HEK293 (cell line): ENCODE data around the gene KIAA0753.

Source experiments
- CTCF ChIA-PET: fragments of 350-600 bp; formaldehyde crosslinking; extraction: SDS; loops from one replicate; lab custom pipeline; 2021; ENCODE audit warnings: antibody characterized with exemption; lab: Yijun Ruan, JAX
- POLR2A ChIA-PET: fragments of 300-600 bp; formaldehyde crosslinking; extraction: SDS; loops from one replicate; lab custom pipeline; 2020; ENCODE audit warnings: antibody characterized with exemption, inconsistent platforms; lab: Yijun Ruan, JAX
- H3K27ac ChIP-seq: fragments of 200-500 bp; sonication (Bioruptor generic); 2 replicates; pipeline ENCODE4 v1.5.1; 2014; ENCODE audit warnings: low read depth, low read length, control low read depth, inconsistent platforms; ENCODE audit errors: extremely low read depth
- H3K36me3 ChIP-seq, 2 experiments: fragments of 200-500 bp in 1 of 2; sonication (Bioruptor generic) in 1 of 2; 1 replicate in 1 of 2; 2 replicates in 1 of 2; pipeline ENCODE4 v1.5.1; 2014 to 2017; ENCODE audit warnings: inconsistent platforms in 2 of 2, low read length in 2 of 2; ENCODE audit not compliant: control insufficient read depth in 2 of 2, insufficient read depth in 1 of 2
- H3K4me1 ChIP-seq: fragments of 200-500 bp; sonication (Bioruptor generic); 2 replicates; pipeline ENCODE4 v1.5.1; 2014; ENCODE audit warnings: mild to moderate bottlenecking, low read length, inconsistent platforms; ENCODE audit not compliant: control insufficient read depth, insufficient read depth
- H3K4me3 ChIP-seq: 2 replicates; pipeline ENCODE4 v1.5.1; 2011; ENCODE audit warnings: low read depth, mild to moderate bottlenecking, control low read depth, low read length, moderate library complexity
- H3K9me3 ChIP-seq: fragments of 200-500 bp; sonication (Bioruptor generic); 2 replicates; pipeline ENCODE4 v1.5.1; 2014; ENCODE audit warnings: low read depth, low read length, inconsistent platforms; ENCODE audit not compliant: control insufficient read depth, insufficient read depth
- KLF9 ChIP-seq: fragments of 450-650 bp; formaldehyde crosslinking; IDR thresholded peaks from 2 replicates; pipeline ENCODE4 v1.5.1; 2016; ENCODE audit warnings: missing biosample characterization, missing genetic modification characterization, low read depth
- TRIM28 ChIP-seq: IDR thresholded peaks from 2 replicates; pipeline ENCODE4 v1.6.1; 2011; ENCODE audit warnings: low read length, control low read depth, borderline replicate concordance
- YY1 ChIP-seq: fragments of 450-650 bp; formaldehyde crosslinking; IDR thresholded peaks from 2 replicates; pipeline ENCODE4 v1.5.1; 2018; ENCODE audit warnings: missing biosample characterization, missing genetic modification characterization
- ZEB2 ChIP-seq: fragments of 450-650 bp; formaldehyde crosslinking; IDR thresholded peaks from 2 replicates; pipeline ENCODE4 v1.5.1; 2016; ENCODE audit warnings: missing biosample characterization, missing genetic modification characterization
- ZNF112 ChIP-seq: fragments of 450-650 bp; formaldehyde crosslinking; IDR thresholded peaks from 2 replicates; pipeline ENCODE4 v1.5.0; 2017; ENCODE audit warnings: missing biosample characterization, missing genetic modification characterization
- ZNF114 ChIP-seq: fragments of 450-650 bp; formaldehyde crosslinking; IDR thresholded peaks from 2 replicates; pipeline ENCODE4 v1.5.0; 2017; ENCODE audit warnings: missing biosample characterization, missing genetic modification characterization
- ZNF155 ChIP-seq: fragments of 450-650 bp; formaldehyde crosslinking; IDR thresholded peaks from 2 replicates; pipeline ENCODE4 v1.5.1; 2016; ENCODE audit warnings: missing biosample characterization, missing genetic modification characterization
- ZNF324 ChIP-seq: fragments of 450-650 bp; formaldehyde crosslinking; IDR thresholded peaks from 2 replicates; pipeline ENCODE4 v1.5.1; 2016; ENCODE audit warnings: missing biosample characterization, missing genetic modification characterization
- ZNF391 ChIP-seq: fragments of 450-650 bp; formaldehyde crosslinking; IDR thresholded peaks from 2 replicates; pipeline ENCODE4 v1.5.1; 2016; ENCODE audit warnings: low read depth, missing biosample characterization, missing genetic modification characterization, borderline replicate concordance
- ZNF48 ChIP-seq: fragments of 450-650 bp; formaldehyde crosslinking; IDR thresholded peaks from 2 replicates; pipeline ENCODE4 v1.5.1; 2016; ENCODE audit warnings: missing biosample characterization, missing genetic modification characterization
- ZNF521 ChIP-seq: fragments of 450-650 bp; formaldehyde crosslinking; IDR thresholded peaks from 2 replicates; pipeline ENCODE4 v1.5.1; 2017; ENCODE audit warnings: missing biosample characterization, mild to moderate bottlenecking, missing genetic modification characterization
- ZNF555 ChIP-seq: fragments of 450-650 bp; formaldehyde crosslinking; conservative IDR thresholded peaks from 2 replicates; pipeline ENCODE4 v1.5.1; 2017; ENCODE audit warnings: missing biosample characterization, mild to moderate bottlenecking, missing genetic modification characterization, inconsistent platforms
- ZNF610 ChIP-seq: fragments of 450-650 bp; formaldehyde crosslinking; IDR thresholded peaks from 2 replicates; pipeline ENCODE4 v1.5.1; 2016; ENCODE audit warnings: missing biosample characterization, missing genetic modification characterization, borderline replicate concordance
- ZNF654 ChIP-seq: fragments of 450-650 bp; formaldehyde crosslinking; IDR thresholded peaks from 2 replicates; pipeline ENCODE4 v1.5.1; 2016; ENCODE audit warnings: low read depth, missing biosample characterization, missing genetic modification characterization
- ZNF664 ChIP-seq: fragments of 450-650 bp; formaldehyde crosslinking; IDR thresholded peaks from 2 replicates; pipeline ENCODE4 v1.5.1; 2016; ENCODE audit warnings: missing biosample characterization, missing genetic modification characterization
- ZXDB ChIP-seq: fragments of 450-650 bp; formaldehyde crosslinking; IDR thresholded peaks from 2 replicates; pipeline ENCODE4 v1.5.1; 2016; ENCODE audit warnings: missing biosample characterization, missing genetic modification characterization
- TF ChIP-seq, protein P1 (sequence below): fragments of 450-650 bp; formaldehyde crosslinking; IDR thresholded peaks from 2 replicates; pipeline ENCODE4 v1.5.1; 2016; ENCODE audit warnings: missing biosample characterization, missing genetic modification characterization
- TF ChIP-seq, protein P2 (sequence below): fragments of 450-650 bp; formaldehyde crosslinking; IDR thresholded peaks from 2 replicates; pipeline ENCODE4 v1.5.1; 2016; ENCODE audit warnings: missing biosample characterization, missing genetic modification characterization
- TF ChIP-seq, protein P3 (sequence below): fragments of 450-650 bp; formaldehyde crosslinking; IDR thresholded peaks from 2 replicates; pipeline ENCODE4 v1.5.1; 2016; ENCODE audit warnings: missing biosample characterization, missing genetic modification characterization
- TF ChIP-seq, protein P4 (sequence below): fragments of 450-650 bp; formaldehyde crosslinking; IDR thresholded peaks from 2 replicates; pipeline ENCODE4 v1.5.1; 2016; ENCODE audit warnings: missing biosample characterization, missing genetic modification characterization
- TF ChIP-seq, protein P5 (sequence below): fragments of 450-650 bp; formaldehyde crosslinking; IDR thresholded peaks from 2 replicates; pipeline ENCODE4 v1.5.1; 2016; ENCODE audit warnings: missing biosample characterization, missing genetic modification characterization
- TF ChIP-seq, protein P6 (sequence below): fragments of 450-650 bp; formaldehyde crosslinking; IDR thresholded peaks from 2 replicates; pipeline ENCODE4 v1.5.1; 2016; ENCODE audit warnings: missing biosample characterization, missing genetic modification characterization, low read depth
- TF ChIP-seq, protein P7 (sequence below): fragments of 450-650 bp; formaldehyde crosslinking; IDR thresholded peaks from 2 replicates; pipeline ENCODE4 v1.5.1; 2017; ENCODE audit warnings: missing biosample characterization, missing genetic modification characterization

Gene KIAA0753

DNA sequence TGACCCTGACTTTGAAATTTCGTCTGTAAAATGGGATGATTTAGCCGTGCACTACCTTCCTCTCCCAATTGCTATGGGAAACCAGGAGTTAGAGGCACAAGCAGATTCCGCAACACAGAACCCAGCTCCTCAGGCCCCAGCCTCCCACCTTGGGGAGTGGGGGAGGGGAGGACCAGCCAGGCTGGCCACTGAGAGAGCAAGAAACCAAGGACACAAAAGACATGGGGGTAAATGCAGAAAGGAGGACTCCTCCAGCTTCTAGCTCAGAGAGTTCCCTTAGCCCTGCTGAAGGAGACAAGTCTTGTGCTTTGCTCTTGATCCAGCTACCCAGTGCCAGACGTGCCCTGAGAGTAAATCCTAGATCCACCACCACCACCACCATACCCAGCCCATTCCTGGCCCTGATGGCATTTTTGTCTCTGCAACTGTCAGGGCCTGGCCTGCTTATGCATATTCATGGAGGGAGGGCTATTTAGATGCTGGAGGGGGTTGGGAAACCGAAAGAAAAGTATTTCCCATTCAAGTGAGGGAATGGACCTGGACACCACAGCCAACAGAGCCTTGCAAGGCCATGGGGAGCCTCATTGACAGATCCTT lies 110.1 kb downstream of the KIAA0753 start:
- POLR2A ChIA-PET: no interaction called here
- Histone ChIP-seq H3K9me3 (no peaks in the 10 kb centered on the region), H3K36me3 (no peaks in the 10 kb centered on the region), H3K4me3 (no peak overlapping the region), H3K4me1 (no peaks in the 10 kb centered on the region), H3K27ac (no peak overlapping the region)
- CTCF ChIA-PET: no interaction called here
- no peak for TF ChIP-seq ZXDB (tag by site-specific recombination)
- TF ChIP-seq ZNF391: no peak
- TF ChIP-seq, protein P1, sequence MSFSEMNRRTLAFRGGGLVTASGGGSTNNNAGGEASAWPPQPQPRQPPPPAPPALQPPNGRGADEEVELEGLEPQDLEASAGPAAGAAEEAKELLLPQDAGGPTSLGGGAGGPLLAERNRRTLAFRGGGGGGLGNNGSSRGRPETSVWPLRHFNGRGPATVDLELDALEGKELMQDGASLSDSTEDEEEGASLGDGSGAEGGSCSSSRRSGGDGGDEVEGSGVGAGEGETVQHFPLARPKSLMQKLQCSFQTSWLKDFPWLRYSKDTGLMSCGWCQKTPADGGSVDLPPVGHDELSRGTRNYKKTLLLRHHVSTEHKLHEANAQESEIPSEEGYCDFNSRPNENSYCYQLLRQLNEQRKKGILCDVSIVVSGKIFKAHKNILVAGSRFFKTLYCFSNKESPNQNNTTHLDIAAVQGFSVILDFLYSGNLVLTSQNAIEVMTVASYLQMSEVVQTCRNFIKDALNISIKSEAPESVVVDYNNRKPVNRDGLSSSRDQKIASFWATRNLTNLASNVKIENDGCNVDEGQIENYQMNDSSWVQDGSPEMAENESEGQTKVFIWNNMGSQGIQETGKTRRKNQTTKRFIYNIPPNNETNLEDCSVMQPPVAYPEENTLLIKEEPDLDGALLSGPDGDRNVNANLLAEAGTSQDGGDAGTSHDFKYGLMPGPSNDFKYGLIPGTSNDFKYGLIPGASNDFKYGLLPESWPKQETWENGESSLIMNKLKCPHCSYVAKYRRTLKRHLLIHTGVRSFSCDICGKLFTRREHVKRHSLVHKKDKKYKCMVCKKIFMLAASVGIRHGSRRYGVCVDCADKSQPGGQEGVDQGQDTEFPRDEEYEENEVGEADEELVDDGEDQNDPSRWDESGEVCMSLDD (tag by site-specific recombination): no peak
- no peak for TF ChIP-seq ZNF521
- no peak for TF ChIP-seq ZNF112 (tag by site-specific recombination)
- TF ChIP-seq ZNF664 (tag by site-specific recombination): no peak
- no peak for TF ChIP-seq ZNF555 (tag by site-specific recombination)
- TF ChIP-seq ZNF114: no peak
- TF ChIP-seq ZNF48: no peak
- TF ChIP-seq, protein P2, sequence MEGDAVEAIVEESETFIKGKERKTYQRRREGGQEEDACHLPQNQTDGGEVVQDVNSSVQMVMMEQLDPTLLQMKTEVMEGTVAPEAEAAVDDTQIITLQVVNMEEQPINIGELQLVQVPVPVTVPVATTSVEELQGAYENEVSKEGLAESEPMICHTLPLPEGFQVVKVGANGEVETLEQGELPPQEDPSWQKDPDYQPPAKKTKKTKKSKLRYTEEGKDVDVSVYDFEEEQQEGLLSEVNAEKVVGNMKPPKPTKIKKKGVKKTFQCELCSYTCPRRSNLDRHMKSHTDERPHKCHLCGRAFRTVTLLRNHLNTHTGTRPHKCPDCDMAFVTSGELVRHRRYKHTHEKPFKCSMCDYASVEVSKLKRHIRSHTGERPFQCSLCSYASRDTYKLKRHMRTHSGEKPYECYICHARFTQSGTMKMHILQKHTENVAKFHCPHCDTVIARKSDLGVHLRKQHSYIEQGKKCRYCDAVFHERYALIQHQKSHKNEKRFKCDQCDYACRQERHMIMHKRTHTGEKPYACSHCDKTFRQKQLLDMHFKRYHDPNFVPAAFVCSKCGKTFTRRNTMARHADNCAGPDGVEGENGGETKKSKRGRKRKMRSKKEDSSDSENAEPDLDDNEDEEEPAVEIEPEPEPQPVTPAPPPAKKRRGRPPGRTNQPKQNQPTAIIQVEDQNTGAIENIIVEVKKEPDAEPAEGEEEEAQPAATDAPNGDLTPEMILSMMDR: no peak
- TF ChIP-seq YY1 (tag by site-specific recombination): no peak
- no peak for TF ChIP-seq KLF9 (tag by site-specific recombination)
- no peak for TF ChIP-seq TRIM28
- TF ChIP-seq ZNF155 (tag by site-specific recombination): no peak

DNA sequence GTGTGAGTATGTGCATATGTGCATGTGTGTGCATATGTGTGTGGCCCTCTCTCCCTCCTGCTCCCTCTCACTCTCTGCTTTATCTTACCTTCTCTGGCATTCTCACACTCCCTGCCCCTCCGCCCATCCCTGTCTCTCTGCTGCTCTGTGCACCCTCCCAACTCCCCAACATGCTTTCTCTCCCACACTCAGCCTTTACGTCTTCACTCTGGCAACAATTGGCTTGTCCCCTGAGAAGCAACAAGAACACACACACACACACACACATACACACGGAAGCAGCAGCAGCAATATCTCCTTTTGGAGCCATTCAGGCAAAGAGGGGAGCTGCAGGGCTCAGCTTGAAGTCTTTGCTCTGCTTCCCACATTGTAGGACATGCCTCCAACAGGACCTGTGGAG lies 112.0 kb downstream of the KIAA0753 start:
- Histone ChIP-seq H3K36me3 (no peaks in the 10 kb centered on the region), H3K4me3 (no peak overlapping the region), H3K4me1 (no peaks in the 10 kb centered on the region), H3K9me3 (no peaks in the 10 kb centered on the region), H3K27ac (no peak overlapping the region)
- ChIA-PET POLR2A (no interaction called here), CTCF (interaction anchor here (0.6 kb wide), 1 partner anchor 1777 kb away, joined by 4 read pairs; no protein-coding TSS in a partner anchor)
- TF ChIP-seq, protein P3, sequence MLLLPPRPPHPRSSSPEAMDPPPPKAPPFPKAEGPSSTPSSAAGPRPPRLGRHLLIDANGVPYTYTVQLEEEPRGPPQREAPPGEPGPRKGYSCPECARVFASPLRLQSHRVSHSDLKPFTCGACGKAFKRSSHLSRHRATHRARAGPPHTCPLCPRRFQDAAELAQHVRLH: no peak
- TF ChIP-seq, protein P4, sequence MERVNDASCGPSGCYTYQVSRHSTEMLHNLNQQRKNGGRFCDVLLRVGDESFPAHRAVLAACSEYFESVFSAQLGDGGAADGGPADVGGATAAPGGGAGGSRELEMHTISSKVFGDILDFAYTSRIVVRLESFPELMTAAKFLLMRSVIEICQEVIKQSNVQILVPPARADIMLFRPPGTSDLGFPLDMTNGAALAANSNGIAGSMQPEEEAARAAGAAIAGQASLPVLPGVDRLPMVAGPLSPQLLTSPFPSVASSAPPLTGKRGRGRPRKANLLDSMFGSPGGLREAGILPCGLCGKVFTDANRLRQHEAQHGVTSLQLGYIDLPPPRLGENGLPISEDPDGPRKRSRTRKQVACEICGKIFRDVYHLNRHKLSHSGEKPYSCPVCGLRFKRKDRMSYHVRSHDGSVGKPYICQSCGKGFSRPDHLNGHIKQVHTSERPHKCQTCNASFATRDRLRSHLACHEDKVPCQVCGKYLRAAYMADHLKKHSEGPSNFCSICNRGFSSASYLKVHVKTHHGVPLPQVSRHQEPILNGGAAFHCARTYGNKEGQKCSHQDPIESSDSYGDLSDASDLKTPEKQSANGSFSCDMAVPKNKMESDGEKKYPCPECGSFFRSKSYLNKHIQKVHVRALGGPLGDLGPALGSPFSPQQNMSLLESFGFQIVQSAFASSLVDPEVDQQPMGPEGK (tag by site-specific recombination): no peak
- TF ChIP-seq ZNF654 (no peak), ZNF610 (tag by site-specific recombination) (no peak), ZNF324 (tag by site-specific recombination) (no peak), ZEB2 (tag by site-specific recombination) (no peak)
- TF ChIP-seq, protein P5, sequence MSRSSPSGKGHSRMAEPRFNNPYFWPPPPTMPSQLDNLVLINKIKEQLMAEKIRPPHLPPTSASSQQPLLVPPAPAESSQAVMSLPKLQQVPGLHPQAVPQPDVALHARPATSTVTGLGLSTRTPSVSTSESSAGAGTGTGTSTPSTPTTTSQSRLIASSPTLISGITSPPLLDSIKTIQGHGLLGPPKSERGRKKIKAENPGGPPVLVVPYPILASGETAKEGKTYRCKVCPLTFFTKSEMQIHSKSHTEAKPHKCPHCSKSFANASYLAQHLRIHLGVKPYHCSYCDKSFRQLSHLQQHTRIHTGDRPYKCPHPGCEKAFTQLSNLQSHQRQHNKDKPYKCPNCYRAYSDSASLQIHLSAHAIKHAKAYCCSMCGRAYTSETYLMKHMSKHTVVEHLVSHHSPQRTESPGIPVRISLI (tag by site-specific recombination): no peak
- TF ChIP-seq, protein P6, sequence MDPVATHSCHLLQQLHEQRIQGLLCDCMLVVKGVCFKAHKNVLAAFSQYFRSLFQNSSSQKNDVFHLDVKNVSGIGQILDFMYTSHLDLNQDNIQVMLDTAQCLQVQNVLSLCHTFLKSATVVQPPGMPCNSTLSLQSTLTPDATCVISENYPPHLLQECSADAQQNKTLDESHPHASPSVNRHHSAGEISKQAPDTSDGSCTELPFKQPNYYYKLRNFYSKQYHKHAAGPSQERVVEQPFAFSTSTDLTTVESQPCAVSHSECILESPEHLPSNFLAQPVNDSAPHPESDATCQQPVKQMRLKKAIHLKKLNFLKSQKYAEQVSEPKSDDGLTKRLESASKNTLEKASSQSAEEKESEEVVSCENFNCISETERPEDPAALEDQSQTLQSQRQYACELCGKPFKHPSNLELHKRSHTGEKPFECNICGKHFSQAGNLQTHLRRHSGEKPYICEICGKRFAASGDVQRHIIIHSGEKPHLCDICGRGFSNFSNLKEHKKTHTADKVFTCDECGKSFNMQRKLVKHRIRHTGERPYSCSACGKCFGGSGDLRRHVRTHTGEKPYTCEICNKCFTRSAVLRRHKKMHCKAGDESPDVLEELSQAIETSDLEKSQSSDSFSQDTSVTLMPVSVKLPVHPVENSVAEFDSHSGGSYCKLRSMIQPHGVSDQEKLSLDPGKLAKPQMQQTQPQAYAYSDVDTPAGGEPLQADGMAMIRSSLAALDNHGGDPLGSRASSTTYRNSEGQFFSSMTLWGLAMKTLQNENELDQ (tag by site-specific recombination): no peak
- TF ChIP-seq, protein P7, sequence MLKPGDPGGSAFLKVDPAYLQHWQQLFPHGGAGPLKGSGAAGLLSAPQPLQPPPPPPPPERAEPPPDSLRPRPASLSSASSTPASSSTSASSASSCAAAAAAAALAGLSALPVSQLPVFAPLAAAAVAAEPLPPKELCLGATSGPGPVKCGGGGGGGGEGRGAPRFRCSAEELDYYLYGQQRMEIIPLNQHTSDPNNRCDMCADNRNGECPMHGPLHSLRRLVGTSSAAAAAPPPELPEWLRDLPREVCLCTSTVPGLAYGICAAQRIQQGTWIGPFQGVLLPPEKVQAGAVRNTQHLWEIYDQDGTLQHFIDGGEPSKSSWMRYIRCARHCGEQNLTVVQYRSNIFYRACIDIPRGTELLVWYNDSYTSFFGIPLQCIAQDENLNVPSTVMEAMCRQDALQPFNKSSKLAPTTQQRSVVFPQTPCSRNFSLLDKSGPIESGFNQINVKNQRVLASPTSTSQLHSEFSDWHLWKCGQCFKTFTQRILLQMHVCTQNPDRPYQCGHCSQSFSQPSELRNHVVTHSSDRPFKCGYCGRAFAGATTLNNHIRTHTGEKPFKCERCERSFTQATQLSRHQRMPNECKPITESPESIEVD: no peak
